Measurements from ENCODE around the gene IPO9.

The IPO9 gene

GRCh38 chr1:201914456-201915235 lies 85.7 kb downstream of the IPO9 start:
- H3K27me3 ChIP-seq = no peaks in the 10 kb centered on the region
- TF ChIP-seq Cebpa-rat (IDR thresholded peaks at IDR 0.05) = no peak
- H3K9me3 ChIP-seq = no peaks in the 10 kb centered on the region
- H4K20me1 ChIP-seq = no peaks in the 10 kb centered on the region
- H3K4me3 ChIP-seq = no peak overlapping the region
- peaks cover 9% of the 10 kb centered on the region for H3K4me1 ChIP-seq
- no peak overlapping the region for H3K27ac ChIP-seq
- H3K9ac ChIP-seq = no peak overlapping the region
- H3K4me2 ChIP-seq = no peak overlapping the region
- no peaks in the 10 kb centered on the region for H3K36me3 ChIP-seq

GRCh38 chr1:201916649-201917249 lies 87.8 kb downstream of the IPO9 start:
- TF ChIP-seq Cebpa-rat (IDR thresholded peaks at IDR 0.05) = no peak
- H3K9me3 ChIP-seq = no peaks in the 10 kb centered on the region
- H3K4me1 ChIP-seq = peaks cover 9% of the 10 kb centered on the region
- H3K36me3 ChIP-seq = no peaks in the 10 kb centered on the region
- H3K9ac ChIP-seq = no peak overlapping the region
- H3K4me2 ChIP-seq = no peak overlapping the region
- H3K4me3 ChIP-seq = no peak overlapping the region
- no peaks in the 10 kb centered on the region for H3K27me3 ChIP-seq
- H3K27ac ChIP-seq = no peak overlapping the region
- no peaks in the 10 kb centered on the region for H4K20me1 ChIP-seq

- H3K4me2 ChIP-seq = no peak overlapping the region
- H4K20me1 ChIP-seq = no peaks in the 10 kb centered on the region
- peaks cover 9% of the 10 kb centered on the region for H3K4me1 ChIP-seq
- H3K27me3 ChIP-seq = no peaks in the 10 kb centered on the region
- no peak overlapping the region for H3K27ac ChIP-seq
- H3K4me3 ChIP-seq = no peak overlapping the region
- no peak overlapping the region for H3K9ac ChIP-seq
- H3K9me3 ChIP-seq = no peaks in the 10 kb centered on the region
- no peak for TF ChIP-seq Cebpa-rat (IDR thresholded peaks at IDR 0.05)
- no peaks in the 10 kb centered on the region for H3K36me3 ChIP-seq
These were observed 88.5 kb downstream of the IPO9 start for GRCh38 chr1:201917362-201918033.

GRCh38 chr1:201918343-201918742 lies 89.4 kb downstream of the IPO9 start:
- Histone ChIP-seq H3K36me3 (no peaks in the 10 kb centered on the region), H3K9me3 (no peaks in the 10 kb centered on the region), H3K4me1 (peaks cover 9% of the 10 kb centered on the region), H4K20me1 (no peaks in the 10 kb centered on the region), H3K9ac (no peak overlapping the region), H3K27ac (no peak overlapping the region), H3K4me2 (peak overlapping the region; percentile 37), H3K27me3 (no peaks in the 10 kb centered on the region), H3K4me3 (no peak overlapping the region)
- TF ChIP-seq Cebpa-rat (IDR thresholded peaks at IDR 0.05) = no peak

- Histone ChIP-seq H3K4me2 (no peak overlapping the region), H3K27me3 (no peaks in the 10 kb centered on the region), H3K9ac (no peak overlapping the region), H3K36me3 (no peaks in the 10 kb centered on the region), H4K20me1 (no peaks in the 10 kb centered on the region), H3K4me1 (peaks cover 9% of the 10 kb centered on the region), H3K27ac (no peak overlapping the region), H3K4me3 (no peak overlapping the region), H3K9me3 (no peaks in the 10 kb centered on the region)
- no peak for TF ChIP-seq Cebpa-rat (IDR thresholded peaks at IDR 0.05)
These were observed 93.1 kb downstream of the IPO9 start for GRCh38 chr1:201921952-201922558.

GRCh38 chr1:201925301-201925567 lies 96.3 kb downstream of the IPO9 start:
- Histone ChIP-seq H3K4me1 (no peaks in the 10 kb centered on the region), H3K27ac (no peak overlapping the region), H3K4me3 (no peak overlapping the region), H3K27me3 (no peaks in the 10 kb centered on the region), H3K9me3 (no peaks in the 10 kb centered on the region), H4K20me1 (no peaks in the 10 kb centered on the region), H3K4me2 (no peak overlapping the region), H3K36me3 (no peaks in the 10 kb centered on the region), H3K9ac (no peak overlapping the region)
- no peak for TF ChIP-seq Cebpa-rat (IDR thresholded peaks at IDR 0.05)

GRCh38 chr1:201925981-201926645 lies 97.2 kb downstream of the IPO9 start:
- no peaks in the 10 kb centered on the region for H4K20me1 ChIP-seq
- no peaks in the 10 kb centered on the region for H3K4me1 ChIP-seq
- H3K9ac ChIP-seq = no peak overlapping the region
- H3K4me2 ChIP-seq = no peak overlapping the region
- H3K9me3 ChIP-seq = no peaks in the 10 kb centered on the region
- TF ChIP-seq Cebpa-rat (IDR thresholded peaks at IDR 0.05) = no peak
- H3K27ac ChIP-seq = no peak overlapping the region
- H3K4me3 ChIP-seq = no peak overlapping the region
- no peaks in the 10 kb centered on the region for H3K27me3 ChIP-seq
- H3K36me3 ChIP-seq = no peaks in the 10 kb centered on the region

GRCh38 chr1:201928266-201928665 lies 99.3 kb downstream of the IPO9 start:
- no peak for TF ChIP-seq Cebpa-rat (IDR thresholded peaks at IDR 0.05)
- Histone ChIP-seq H4K20me1 (no peaks in the 10 kb centered on the region), H3K4me2 (no peak overlapping the region), H3K27me3 (no peaks in the 10 kb centered on the region), H3K4me1 (no peaks in the 10 kb centered on the region), H3K4me3 (no peak overlapping the region), H3K36me3 (no peaks in the 10 kb centered on the region), H3K9ac (no peak overlapping the region), H3K9me3 (no peaks in the 10 kb centered on the region), H3K27ac (no peak overlapping the region)

GRCh38 chr1:201930137-201930536 lies 101.2 kb downstream of the IPO9 start:
- Histone ChIP-seq H3K9ac (no peak overlapping the region), H3K4me2 (no peak overlapping the region), H3K4me1 (peaks cover 8% of the 10 kb centered on the region), H3K4me3 (no peak overlapping the region), H4K20me1 (no peaks in the 10 kb centered on the region), H3K27me3 (no peaks in the 10 kb centered on the region), H3K27ac (no peak overlapping the region), H3K36me3 (no peaks in the 10 kb centered on the region), H3K9me3 (no peaks in the 10 kb centered on the region)
- no peak for TF ChIP-seq Cebpa-rat (IDR thresholded peaks at IDR 0.05)
